HFFc6 (cell line): Measurements from ENCODE around the gene LMBR1L. TPM values are rescaled to one million over a fixed set of nuclear protein-coding genes. Genes with fewer than 3 reads are reported as not detected.

Experiments used
- DNase-seq: peaks from one replicate; pipeline ENCODE4 v3.0.0-alpha.2; 2018
- H3K27ac Mint-ChIP-seq: 2 replicates; pipeline ENCODE4 v1.8.0; 2020; ENCODE audit warnings: mild to moderate bottlenecking, mixed read lengths
- H3K27me3 Mint-ChIP-seq: 2 replicates; pipeline ENCODE4 v1.8.0; 2021; ENCODE audit warnings: mild to moderate bottlenecking, moderate library complexity, mixed read lengths; ENCODE audit not compliant: insufficient read depth
- H3K36me3 Mint-ChIP-seq: 2 replicates; pipeline ENCODE4 v1.8.0; 2021; ENCODE audit warnings: low read depth, mixed read lengths
- H3K4me1 Mint-ChIP-seq: 2 replicates; pipeline ENCODE4 v1.8.0; 2020; ENCODE audit warnings: low read depth, mixed read lengths
- H3K4me3 Mint-ChIP-seq: 2 replicates; pipeline ENCODE4 v1.8.0; 2020; ENCODE audit warnings: mild to moderate bottlenecking, moderate library complexity, mixed read lengths
- H3K9me3 Mint-ChIP-seq: 2 replicates; pipeline ENCODE4 v1.8.0; 2020; ENCODE audit warnings: mild to moderate bottlenecking, mixed read lengths
- total RNA-seq, 6 experiments: library from RNA; stranded (reverse); fragmentation: NEBNext Ultra II Directional; extraction: Animal tissue kit (Norgen Biotek cat#: 25700); gene quantifications; 2 replicates in 1 of 6; 3 replicates in 5 of 6; pipeline ENCODE4 v1.2.3, GENCODE V29; 2021
- TF ChIP-seq, protein P1 (sequence below): fragments of 200-600 bp; sonication (generic); IDR thresholded peaks from 2 replicates; pipeline ENCODE4 v1.5.0; 2021; ENCODE audit warnings: antibody characterized with exemption, mild to moderate bottlenecking

The LMBR1L gene
- total RNA-seq, 6 experiments from 2014 or later: 23.0 to 31.0 (median 26.2) TPM

DNA sequence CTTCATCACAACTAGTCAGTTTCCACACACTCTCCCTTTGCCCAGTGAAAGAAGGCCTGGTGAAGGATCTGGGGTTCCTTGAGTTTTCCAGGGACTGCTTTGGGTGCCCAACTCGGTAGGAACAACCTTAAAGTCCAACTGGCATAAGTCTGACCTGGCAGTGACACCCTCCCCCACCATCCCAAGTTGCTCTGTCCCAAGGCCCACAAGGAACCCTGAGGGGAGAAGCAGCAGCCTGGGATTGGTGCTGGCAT lies 51.7 kb downstream of the LMBR1L start:
- Mint-ChIP-seq H3K9me3 (no peaks in the 10 kb centered on the region), H3K27me3 (no peaks in the 10 kb centered on the region), H3K36me3 (peaks cover 22% of the 10 kb centered on the region), H3K4me1 (peaks cover 58% of the 10 kb centered on the region), H3K27ac (peak overlapping the region; percentile 93), H3K4me3 (peak overlapping the region; percentile 97)
- TF ChIP-seq, protein P1, sequence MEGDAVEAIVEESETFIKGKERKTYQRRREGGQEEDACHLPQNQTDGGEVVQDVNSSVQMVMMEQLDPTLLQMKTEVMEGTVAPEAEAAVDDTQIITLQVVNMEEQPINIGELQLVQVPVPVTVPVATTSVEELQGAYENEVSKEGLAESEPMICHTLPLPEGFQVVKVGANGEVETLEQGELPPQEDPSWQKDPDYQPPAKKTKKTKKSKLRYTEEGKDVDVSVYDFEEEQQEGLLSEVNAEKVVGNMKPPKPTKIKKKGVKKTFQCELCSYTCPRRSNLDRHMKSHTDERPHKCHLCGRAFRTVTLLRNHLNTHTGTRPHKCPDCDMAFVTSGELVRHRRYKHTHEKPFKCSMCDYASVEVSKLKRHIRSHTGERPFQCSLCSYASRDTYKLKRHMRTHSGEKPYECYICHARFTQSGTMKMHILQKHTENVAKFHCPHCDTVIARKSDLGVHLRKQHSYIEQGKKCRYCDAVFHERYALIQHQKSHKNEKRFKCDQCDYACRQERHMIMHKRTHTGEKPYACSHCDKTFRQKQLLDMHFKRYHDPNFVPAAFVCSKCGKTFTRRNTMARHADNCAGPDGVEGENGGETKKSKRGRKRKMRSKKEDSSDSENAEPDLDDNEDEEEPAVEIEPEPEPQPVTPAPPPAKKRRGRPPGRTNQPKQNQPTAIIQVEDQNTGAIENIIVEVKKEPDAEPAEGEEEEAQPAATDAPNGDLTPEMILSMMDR: no peak
- DNase-seq: no peak

DNA sequence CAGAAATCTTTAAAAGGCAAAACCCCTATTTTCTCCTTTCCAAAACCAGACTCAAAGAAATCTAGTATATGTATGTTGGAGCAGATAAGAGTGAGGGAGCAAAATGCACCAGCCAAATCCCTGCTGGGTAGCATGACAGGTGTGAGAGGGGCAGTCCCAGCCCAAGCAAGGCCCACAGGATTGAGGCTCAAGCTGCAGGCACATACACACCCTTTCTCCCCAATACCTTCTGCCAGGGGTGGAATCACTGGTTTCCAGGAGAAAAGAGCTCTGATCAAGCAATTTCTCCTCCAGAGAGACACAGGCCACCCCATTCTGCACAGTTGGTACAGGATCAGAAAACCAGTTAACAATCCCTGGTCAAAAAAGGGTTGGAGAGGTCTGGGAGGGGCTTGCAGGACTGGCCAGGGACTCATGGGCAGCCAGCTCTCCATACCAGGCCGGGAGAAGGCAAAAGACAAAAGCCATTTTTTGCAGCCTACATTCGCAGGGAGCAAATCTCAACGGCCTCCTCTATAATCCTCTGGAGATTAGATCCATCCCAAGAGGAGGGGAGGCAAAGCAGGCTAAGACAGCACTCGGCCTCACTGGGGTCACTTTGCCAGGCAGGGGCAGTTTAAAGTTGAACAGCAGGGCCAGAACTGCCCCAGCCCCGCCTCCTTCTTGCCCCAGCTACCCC lies 52.1 kb downstream of the LMBR1L start:
- peaks cover 53% of the 10 kb centered on the region for H3K4me1 Mint-ChIP-seq

DNA sequence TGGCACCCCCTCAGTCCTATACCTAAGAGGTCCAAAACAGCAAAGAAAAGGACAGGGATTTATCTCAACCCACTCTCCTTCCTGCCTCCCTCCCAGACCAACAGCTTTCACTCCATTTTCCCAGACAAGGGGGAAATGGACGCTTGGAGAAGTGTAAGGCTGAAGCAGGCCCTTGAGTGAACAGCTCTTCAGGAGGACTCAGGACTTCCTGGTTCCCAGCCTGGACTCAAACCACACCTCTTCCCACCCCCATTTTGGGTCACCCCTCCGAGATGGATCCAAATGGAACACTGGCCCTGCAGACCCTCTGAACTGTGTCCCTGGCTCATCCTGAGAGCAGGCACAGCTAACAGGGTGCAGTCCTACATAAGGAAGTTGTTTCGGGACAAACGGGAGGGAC lies 52.8 kb downstream of the LMBR1L start:
- Mint-ChIP-seq H3K27me3 (no peaks in the 10 kb centered on the region), H3K36me3 (peaks cover 22% of the 10 kb centered on the region), H3K4me3 (peak overlapping the region; percentile 97), H3K4me1 (peaks cover 51% of the 10 kb centered on the region), H3K27ac (peak overlapping the region; percentile 67), H3K9me3 (no peaks in the 10 kb centered on the region)
- DNase-seq: no peak
- TF ChIP-seq, protein P1: no peak

More for the DNA sequence above, 52.1 kb downstream of the LMBR1L start:
- peaks cover 22% of the 10 kb centered on the region for H3K36me3 Mint-ChIP-seq
- H3K27me3 Mint-ChIP-seq: no peaks in the 10 kb centered on the region
- TF ChIP-seq, protein P1: no peak
- no peaks in the 10 kb centered on the region for H3K9me3 Mint-ChIP-seq
- DNase-seq: no peak
- H3K27ac Mint-ChIP-seq: peak overlapping the region; percentile 93
- H3K4me3 Mint-ChIP-seq: peak overlapping the region; percentile 97

DNA sequence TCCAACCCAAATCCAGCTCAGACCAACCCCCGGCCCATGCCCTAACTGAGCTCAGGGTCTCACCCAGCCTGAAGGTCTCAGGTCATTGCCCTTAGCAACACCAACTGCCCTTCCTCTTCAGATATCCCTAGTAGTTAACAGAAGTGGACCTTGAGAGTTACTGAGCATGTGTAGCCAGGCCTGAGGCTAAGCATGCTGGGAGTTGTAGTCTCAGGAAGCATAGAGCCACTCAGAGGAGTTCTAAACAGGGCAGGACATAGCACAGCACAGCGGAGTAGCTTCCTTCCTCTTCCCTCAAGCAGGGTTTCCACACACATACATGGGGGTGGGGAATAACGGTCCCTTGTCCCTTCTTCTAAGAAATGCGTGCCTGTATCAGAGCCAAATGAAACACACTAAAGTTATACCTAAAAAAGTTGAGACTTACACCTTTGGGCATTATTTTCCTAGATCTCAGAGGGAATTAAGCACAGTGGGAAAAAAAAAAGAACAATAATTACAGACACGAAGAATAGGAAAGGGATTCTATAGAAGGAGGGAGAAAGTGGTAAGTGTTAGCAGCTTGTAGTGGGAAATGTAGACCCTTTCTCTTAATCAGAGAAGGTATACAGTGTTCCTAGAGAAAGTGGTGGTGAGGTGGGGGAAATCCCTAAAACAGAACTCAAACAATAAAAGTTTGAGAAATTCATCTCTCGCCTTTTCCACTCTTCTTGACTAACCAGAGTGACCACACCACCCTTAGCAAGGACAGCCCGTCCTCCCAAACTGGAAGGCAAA lies 54.5 kb downstream of the LMBR1L start:
- Mint-ChIP-seq H3K4me3 (peak overlapping the region; percentile 97), H3K4me1 (peaks cover 45% of the 10 kb centered on the region), H3K9me3 (no peaks in the 10 kb centered on the region), H3K27ac (peak overlapping the region; percentile 67), H3K27me3 (no peaks in the 10 kb centered on the region), H3K36me3 (peaks cover 33% of the 10 kb centered on the region)
- DNase-seq: peak; percentile 65
- TF ChIP-seq, protein P1: no peak

DNA sequence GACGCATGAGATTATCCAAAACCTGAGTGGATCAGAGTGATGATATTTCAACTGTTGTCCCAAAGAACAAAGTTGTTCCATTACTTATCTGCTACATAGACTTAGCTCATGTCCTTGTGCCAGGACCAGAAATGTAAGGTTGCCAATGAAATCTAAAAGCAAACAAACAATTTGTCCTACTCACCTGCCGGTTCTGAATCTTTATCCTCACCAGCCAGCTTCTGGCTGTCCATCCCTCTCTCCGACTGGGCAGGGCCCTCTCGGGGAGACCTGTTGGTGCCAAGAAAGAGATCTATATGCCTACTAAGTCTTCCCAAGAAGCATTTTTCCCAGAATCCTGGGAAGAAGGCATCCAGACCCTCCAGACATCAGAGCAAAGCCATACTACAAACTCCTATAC lies 55.6 kb downstream of the LMBR1L start:
- Mint-ChIP-seq H3K4me3 (no peak overlapping the region), H3K27me3 (no peaks in the 10 kb centered on the region), H3K27ac (peak overlapping the region; percentile 67), H3K4me1 (peaks cover 49% of the 10 kb centered on the region), H3K36me3 (peaks cover 41% of the 10 kb centered on the region), H3K9me3 (no peaks in the 10 kb centered on the region)
- DNase-seq: no peak
- TF ChIP-seq, protein P1: no peak
